Endothelial cell of umbilical vein (primary cell): ENCODE results near the gene SDCBP2. TPM values are rescaled to one million over a fixed set of nuclear protein-coding genes. Genes with fewer than 3 reads are reported as not detected.

Experiments
- BruUV-seq: library from RNA; stranded (reverse); fragments of 400-500 nt; replicated peaks from 2 replicates; lab custom pipeline; 2021; lab: Mats Ljungman, UMichigan
- CTCF ChIA-PET: fragments of 300-600, 350-600 bp; sonication (Branson Sonifier 250); formaldehyde crosslinking; loops from one replicate; lab custom pipeline; 2021; ENCODE audit warnings: antibody characterized with exemption, inconsistent platforms; lab: Charles Lee
- POLR2A ChIA-PET: fragments of 300-600, 350-600 bp; sonication (Branson Sonifier 250); formaldehyde crosslinking; loops from one replicate; lab custom pipeline; 2021; ENCODE audit warnings: antibody characterized with exemption, inconsistent platforms; lab: Charles Lee
- DNase-seq: peaks from one replicate; pipeline ENCODE4 v3.0.0-alpha.2; 2011; ENCODE audit warnings: low read depth, low spot score
- FAIRE-seq: peaks from 2 replicates; lab custom pipeline; 2011; peaks lifted over from hg19 to GRCh38; lab: Jason Lieb, UNC
- H2AFZ ChIP-seq: 2 replicates; pipeline ENCODE4 v1.6.0; 2012; ENCODE audit warnings: low read depth, low read length, control low read depth, inconsistent platforms
- H3K27ac ChIP-seq: 2 replicates; pipeline ENCODE4 v1.5.1; 2011; ENCODE audit warnings: low read depth, mild to moderate bottlenecking, control low read depth, low read length, moderate library complexity; ENCODE audit not compliant: insufficient read depth
- H3K27me3 ChIP-seq, 2 experiments: 2 replicates each; pipeline versions ENCODE4 v1.6.0 to v1.6.1; 2011; ENCODE audit warnings: low read length in 2 of 2, mixed read lengths in 1 of 2; ENCODE audit not compliant: control insufficient read depth in 2 of 2, insufficient read depth in 2 of 2
- H3K36me3 ChIP-seq, 2 experiments: 2 replicates in 1 of 2; 3 replicates in 1 of 2; pipeline ENCODE4 v1.5.1; 2011; ENCODE audit warnings: low read length in 2 of 2, mild to moderate bottlenecking in 1 of 2, moderate library complexity in 1 of 2; ENCODE audit not compliant: control insufficient read depth in 2 of 2, insufficient read depth in 2 of 2; ENCODE audit errors: extremely low read depth in 1 of 2
- H3K4me1 ChIP-seq: 3 replicates; pipeline ENCODE4 v1.5.1; 2011; ENCODE audit warnings: mild to moderate bottlenecking, low read length; ENCODE audit not compliant: control insufficient read depth, insufficient read depth; ENCODE audit errors: extremely low read depth
- H3K4me2 ChIP-seq: 2 replicates; pipeline ENCODE4 v1.6.1; 2011; ENCODE audit warnings: low read length, control low read depth, mixed read lengths; ENCODE audit not compliant: insufficient read depth
- H3K4me3 ChIP-seq, 3 experiments: fragments of 200-600 bp in 1 of 3; sonication (generic), shearing (Covaris generic) in 1 of 3; replicated peaks in 1 of 3; 2 replicates each; pipeline ENCODE4 v1.5.1; 2011 to 2016; ENCODE audit warnings: control low read depth in 3 of 3, low read length in 3 of 3, mild to moderate bottlenecking in 2 of 3, inconsistent platforms in 1 of 3, low read depth in 1 of 3, moderate library complexity in 1 of 3; ENCODE audit not compliant: insufficient read depth in 1 of 3
- H3K79me2 ChIP-seq: 2 replicates; pipeline ENCODE4 v1.6.0; 2012; ENCODE audit warnings: low read length, inconsistent platforms; ENCODE audit not compliant: control insufficient read depth, insufficient read depth
- H3K9ac ChIP-seq: replicated peaks from 2 replicates; pipeline ENCODE3; 2011; ENCODE audit warnings: low read length, control low read depth; ENCODE audit not compliant: insufficient read depth; ENCODE audit errors: extremely low read depth
- H3K9me1 ChIP-seq: replicated peaks from 3 replicates; pipeline ENCODE4 v1.6.0; 2011; ENCODE audit warnings: mild to moderate bottlenecking, low read length; ENCODE audit not compliant: control insufficient read depth, insufficient read depth; ENCODE audit errors: extremely low read depth
- H3K9me3 ChIP-seq: replicated peaks from 2 replicates; pipeline ENCODE4 v1.5.1; 2012; ENCODE audit warnings: low read length, inconsistent platforms; ENCODE audit not compliant: control insufficient read depth, insufficient read depth
- H4K20me1 ChIP-seq: replicated peaks from 2 replicates; pipeline ENCODE3; 2011; ENCODE audit warnings: mild to moderate bottlenecking, low read length; ENCODE audit not compliant: control insufficient read depth, insufficient read depth; ENCODE audit errors: extremely low read depth
- CTCF ChIP-seq, 2 donors: IDR thresholded peaks; 1 replicate in 1 of 2; 2 replicates in 1 of 2; pipeline ENCODE4 v1.5.1; 2011; ENCODE audit warnings: low read length in 2 of 2, mild to moderate bottlenecking in 2 of 2, moderate library complexity in 2 of 2, control low read depth in 1 of 2, inconsistent platforms in 1 of 2, low read depth in 1 of 2; ENCODE audit not compliant: insufficient read depth in 1 of 2; ENCODE audit errors: extremely low read depth in 1 of 2
- EZH2 ChIP-seq: IDR thresholded peaks from 2 replicates; pipeline ENCODE4 v1.6.1; 2012; ENCODE audit warnings: borderline replicate concordance, low read depth, mild to moderate bottlenecking, moderate library complexity, low read length, inconsistent platforms; ENCODE audit not compliant: severe bottlenecking
- FOS ChIP-seq: IDR thresholded peaks from 2 replicates; pipeline ENCODE4 v1.6.1; 2011; ENCODE audit warnings: mild to moderate bottlenecking, low read length, moderate library complexity, borderline replicate concordance; ENCODE audit not compliant: insufficient read depth
- GATA2 ChIP-seq: IDR thresholded peaks from 2 replicates; pipeline ENCODE4 v1.7.0; 2011; ENCODE audit warnings: low read depth, mild to moderate bottlenecking, moderate library complexity, mixed read lengths, low read length; ENCODE audit not compliant: insufficient read length, insufficient read depth
- JUN ChIP-seq: IDR thresholded peaks from 2 replicates; pipeline ENCODE4 v1.6.1; 2011; ENCODE audit warnings: borderline replicate concordance, low read depth; ENCODE audit not compliant: insufficient read length, insufficient read depth
- MAX ChIP-seq: IDR thresholded peaks from 2 replicates; pipeline ENCODE4 v1.6.1; 2011; ENCODE audit not compliant: insufficient read depth, insufficient read length
- MYC ChIP-seq: IDR thresholded peaks from one replicate; pipeline ENCODE4 v1.6.1; 2011; ENCODE audit warnings: mild to moderate bottlenecking, low read depth, low read length
- POLR2A ChIP-seq: IDR thresholded peaks from 2 replicates; pipeline ENCODE4 v1.6.1; 2012; ENCODE audit warnings: low read depth, mild to moderate bottlenecking, control low read depth, low read length
- POLR2AphosphoS5 ChIP-seq: IDR thresholded peaks from 2 replicates; pipeline ENCODE4 v1.6.1; 2012; ENCODE audit warnings: low read depth, mild to moderate bottlenecking, control low read depth, low read length, moderate library complexity; ENCODE audit not compliant: insufficient read depth
- dilution Hi-C: fragments of 300-500 bp; cut with MboI; formaldehyde crosslinking; loops from one replicate; pipeline ENCODE4 v1.15.0; 2019; ENCODE audit warnings: low sequenced_read_pairs; ENCODE audit not compliant: extremely low pct_ligation_motif_present
- intact Hi-C: fragments of 100-400 bp; cut with micrococcal nuclease; formaldehyde crosslinking; loops from one replicate; pipeline ENCODE4 v1.10.0; 2022
- polyA plus RNA-seq, 4 experiments: library from polyadenylated mRNA; depleted of rRNA in 3 of 4; stranded (reverse) in 3 of 4; unstranded in 1 of 4; fragments of >200 nt; gene quantifications; 2 replicates each; pipeline versions ENCODE4 v1.2.1 to v1.2.3, GENCODE V29; 2011 to 2012; ENCODE audit warnings: missing spikeins in 1 of 4
- total RNA-seq: library from RNA; stranded (reverse); gene quantifications from 2 replicates; pipeline ENCODE4 v1.2.3, GENCODE V29; 2021

Gene SDCBP2
- total and polyA plus RNA-seq, 2 donors (not counting 3 experiments of a cell fraction or from before 2014, with no cell fraction given) = 6.9 to 9.0 TPM

GRCh38 chr20:1315804-1316203 lies 13.1 kb downstream of the SDCBP2 start:
- Histone ChIP-seq H3K27me3 (no peaks in the 10 kb centered on the region), H3K4me2 (no peak overlapping the region), H3K9ac (no peak overlapping the region), H3K9me3 (no peaks in the 10 kb centered on the region), H3K4me1 (peaks cover 9% of the 10 kb centered on the region), H3K4me3 (no peak overlapping the region), H3K36me3 (no peaks in the 10 kb centered on the region), H3K9me1 (no peaks in the 10 kb centered on the region), H2AFZ (no peak overlapping the region), H4K20me1 (no peaks in the 10 kb centered on the region), H3K27ac (no peak overlapping the region), H3K79me2 (no peaks in the 10 kb centered on the region)
- intact Hi-C loops = no loop called here
- no TSS peak for BruUV-seq
- dilution Hi-C loops = loop anchor here (25.0 kb wide), 1 partner anchor 121 kb away; no protein-coding TSS in a partner anchor
- POLR2A ChIA-PET = no interaction called here
- CTCF ChIA-PET = interaction anchor here (1.4 to 2.9 kb wide), 5 partner anchors 68 to 151 kb away, joined by 6 to 13 read pairs (median 9); partner anchors contain the start of gene NSFL1C
- FAIRE-seq (no peak), DNase-seq (no peak)
- no peak for TF ChIP-seq GATA2
- TF ChIP-seq POLR2AphosphoS5 = no peak
- TF ChIP-seq FOS = no peak
- TF ChIP-seq CTCF (IDR thresholded peaks at IDR 0.05; ENCODE audit: extremely low read depth in 1 of 2, insufficient read depth in 1 of 2, low read depth in 1 of 2, low read length in 2 of 2) = no peak
- TF ChIP-seq MAX = no peak
- no peak for TF ChIP-seq EZH2
- TF ChIP-seq MYC = no peak
- TF ChIP-seq JUN = no peak
- no peak for TF ChIP-seq POLR2A
